Osteocyte (in vitro differentiated cells): Measurements from ENCODE around the gene CTNNAL1. TPM values are rescaled to one million over a fixed set of nuclear protein-coding genes. Genes with fewer than 3 reads are reported as not detected.

Experiments used
- DNase-seq: peaks from one replicate; pipeline ENCODE4 v3.0.0; 2021; ENCODE audit warnings: mixed read lengths; ENCODE audit not compliant: unreplicated experiment; ENCODE audit errors: extremely low spot score
- H3K27ac Mint-ChIP-seq: one replicate; pipeline ENCODE4 v1.8.0; 2021; ENCODE audit warnings: mild to moderate bottlenecking, mixed read lengths; ENCODE audit not compliant: unreplicated experiment
- H3K27me3 Mint-ChIP-seq: one replicate; pipeline ENCODE4 v1.8.0; 2021; ENCODE audit warnings: mixed read lengths; ENCODE audit not compliant: unreplicated experiment
- H3K36me3 Mint-ChIP-seq: one replicate; pipeline ENCODE4 v1.8.0; 2021; ENCODE audit warnings: mixed read lengths; ENCODE audit not compliant: unreplicated experiment
- H3K4me1 Mint-ChIP-seq: one replicate; pipeline ENCODE4 v1.8.0; 2021; ENCODE audit warnings: mixed read lengths; ENCODE audit not compliant: unreplicated experiment
- H3K4me3 Mint-ChIP-seq: one replicate; pipeline ENCODE4 v1.8.0; 2021; ENCODE audit warnings: mild to moderate bottlenecking, moderate library complexity, mixed read lengths; ENCODE audit not compliant: unreplicated experiment
- H3K9me3 Mint-ChIP-seq: one replicate; pipeline ENCODE4 v1.8.0; 2021; ENCODE audit warnings: mixed read lengths; ENCODE audit not compliant: unreplicated experiment
- total RNA-seq: library from RNA; stranded (reverse); gene quantifications from 2 replicates; pipeline ENCODE4 v1.2.1, GENCODE V29; 2021
- TF ChIP-seq, protein P1 (sequence below): fragments of 200-600 bp; sonication (generic); IDR thresholded peaks from 2 replicates; pipeline ENCODE4 v1.5.0; 2021; ENCODE audit warnings: antibody characterized with exemption, mild to moderate bottlenecking, moderate library complexity

Gene CTNNAL1
- total RNA-seq, 1 donor from 2014 or later: 55.4 TPM

DNA sequence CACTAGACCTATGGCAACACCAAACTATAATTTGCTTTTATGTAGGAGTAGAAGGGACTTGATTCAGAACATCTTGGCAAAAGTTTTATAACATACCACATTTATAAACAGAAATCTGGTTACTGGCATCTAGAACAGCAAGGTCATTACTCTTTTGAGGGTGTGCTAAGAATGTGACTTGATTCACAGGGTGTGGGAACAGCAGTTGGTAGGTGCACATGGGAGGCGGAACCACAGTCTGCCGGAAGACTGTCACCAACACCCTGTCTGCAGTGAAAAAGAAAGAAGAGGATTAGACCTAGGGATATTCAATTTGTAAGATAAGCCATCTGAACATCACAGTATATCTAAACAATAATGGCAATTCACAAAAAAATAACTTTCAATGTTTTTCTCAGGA lies 102.4 kb downstream of the CTNNAL1 start:
- Mint-ChIP-seq H3K9me3 (no peaks in the 10 kb centered on the region), H3K4me3 (no peak overlapping the region), H3K27ac (no peak overlapping the region), H3K27me3 (no peaks in the 10 kb centered on the region), H3K4me1 (no peaks in the 10 kb centered on the region), H3K36me3 (peaks cover 54% of the 10 kb centered on the region)
- TF ChIP-seq, protein P1, sequence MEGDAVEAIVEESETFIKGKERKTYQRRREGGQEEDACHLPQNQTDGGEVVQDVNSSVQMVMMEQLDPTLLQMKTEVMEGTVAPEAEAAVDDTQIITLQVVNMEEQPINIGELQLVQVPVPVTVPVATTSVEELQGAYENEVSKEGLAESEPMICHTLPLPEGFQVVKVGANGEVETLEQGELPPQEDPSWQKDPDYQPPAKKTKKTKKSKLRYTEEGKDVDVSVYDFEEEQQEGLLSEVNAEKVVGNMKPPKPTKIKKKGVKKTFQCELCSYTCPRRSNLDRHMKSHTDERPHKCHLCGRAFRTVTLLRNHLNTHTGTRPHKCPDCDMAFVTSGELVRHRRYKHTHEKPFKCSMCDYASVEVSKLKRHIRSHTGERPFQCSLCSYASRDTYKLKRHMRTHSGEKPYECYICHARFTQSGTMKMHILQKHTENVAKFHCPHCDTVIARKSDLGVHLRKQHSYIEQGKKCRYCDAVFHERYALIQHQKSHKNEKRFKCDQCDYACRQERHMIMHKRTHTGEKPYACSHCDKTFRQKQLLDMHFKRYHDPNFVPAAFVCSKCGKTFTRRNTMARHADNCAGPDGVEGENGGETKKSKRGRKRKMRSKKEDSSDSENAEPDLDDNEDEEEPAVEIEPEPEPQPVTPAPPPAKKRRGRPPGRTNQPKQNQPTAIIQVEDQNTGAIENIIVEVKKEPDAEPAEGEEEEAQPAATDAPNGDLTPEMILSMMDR: no peak
- no peak for DNase-seq

DNA sequence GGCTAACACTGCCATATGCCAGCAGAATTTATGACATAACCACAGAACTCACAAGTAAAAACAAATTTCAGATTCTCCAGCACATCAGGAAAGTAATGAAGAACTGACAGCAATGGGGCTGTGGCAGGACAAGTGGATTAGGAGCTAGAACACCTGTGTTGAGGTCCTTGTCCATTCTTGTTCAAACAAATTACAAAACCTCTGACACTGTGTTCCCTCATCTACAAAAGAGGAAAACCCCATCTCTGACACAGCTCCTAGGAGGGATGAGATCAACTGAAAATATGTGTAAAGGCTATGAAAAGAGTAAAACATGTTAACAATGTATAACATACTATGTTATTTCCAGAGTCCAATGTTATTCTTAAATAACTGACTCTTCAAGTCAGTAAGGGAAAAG lies 102.9 kb downstream of the CTNNAL1 start:
- Mint-ChIP-seq H3K27me3 (no peaks in the 10 kb centered on the region), H3K36me3 (peaks cover 51% of the 10 kb centered on the region), H3K4me3 (no peak overlapping the region), H3K27ac (no peak overlapping the region), H3K9me3 (no peaks in the 10 kb centered on the region), H3K4me1 (no peaks in the 10 kb centered on the region)
- no peak for DNase-seq
- TF ChIP-seq, protein P1: no peak

DNA sequence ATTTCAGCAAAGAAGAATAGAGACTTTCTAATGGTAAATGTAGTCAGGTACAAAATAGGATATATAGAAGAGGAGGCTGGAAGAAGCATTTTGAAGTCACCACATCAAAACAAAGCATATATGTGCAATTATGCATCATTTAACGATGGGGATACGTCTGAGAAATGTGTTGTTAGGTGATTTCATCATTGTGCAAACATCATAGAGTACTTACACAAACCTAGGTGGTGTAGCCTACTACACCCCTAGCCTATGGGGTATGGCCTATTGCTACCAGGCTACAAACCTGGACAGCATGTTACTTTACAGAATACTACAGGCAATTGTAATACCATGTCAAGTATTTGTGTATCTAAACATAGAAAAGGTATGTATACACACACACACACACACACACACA lies 107.8 kb downstream of the CTNNAL1 start:
- Mint-ChIP-seq H3K36me3 (peaks cover 57% of the 10 kb centered on the region), H3K9me3 (no peaks in the 10 kb centered on the region), H3K4me3 (no peak overlapping the region), H3K4me1 (no peaks in the 10 kb centered on the region), H3K27ac (no peak overlapping the region), H3K27me3 (no peaks in the 10 kb centered on the region)
- DNase-seq: no peak
- TF ChIP-seq, protein P1: no peak

DNA sequence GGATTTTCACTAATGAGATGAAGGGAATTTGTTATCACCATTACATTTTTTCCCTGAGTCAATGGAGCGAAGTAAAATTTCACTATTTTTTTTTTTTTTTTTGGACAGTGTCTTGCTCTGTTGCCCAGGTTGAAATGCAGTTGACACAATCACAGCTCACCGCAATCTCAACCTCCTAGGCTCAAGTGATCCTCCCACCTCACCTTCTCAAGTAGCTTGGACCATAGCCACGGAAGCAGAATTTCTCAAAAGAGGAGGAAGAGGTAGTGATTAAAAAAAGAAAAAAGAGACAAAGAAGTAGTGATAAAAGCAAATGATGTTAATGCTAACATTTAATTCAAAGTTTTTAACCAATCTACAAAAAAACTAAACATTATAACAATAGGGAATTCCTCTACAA lies 109.1 kb downstream of the CTNNAL1 start:
- H3K27ac Mint-ChIP-seq: no peak overlapping the region
- no peak overlapping the region for H3K4me3 Mint-ChIP-seq
- no peak for DNase-seq
- peaks cover 58% of the 10 kb centered on the region for H3K36me3 Mint-ChIP-seq
- H3K9me3 Mint-ChIP-seq: no peaks in the 10 kb centered on the region
- H3K4me1 Mint-ChIP-seq: no peaks in the 10 kb centered on the region
- H3K27me3 Mint-ChIP-seq: no peaks in the 10 kb centered on the region
- TF ChIP-seq, protein P1: no peak

DNA sequence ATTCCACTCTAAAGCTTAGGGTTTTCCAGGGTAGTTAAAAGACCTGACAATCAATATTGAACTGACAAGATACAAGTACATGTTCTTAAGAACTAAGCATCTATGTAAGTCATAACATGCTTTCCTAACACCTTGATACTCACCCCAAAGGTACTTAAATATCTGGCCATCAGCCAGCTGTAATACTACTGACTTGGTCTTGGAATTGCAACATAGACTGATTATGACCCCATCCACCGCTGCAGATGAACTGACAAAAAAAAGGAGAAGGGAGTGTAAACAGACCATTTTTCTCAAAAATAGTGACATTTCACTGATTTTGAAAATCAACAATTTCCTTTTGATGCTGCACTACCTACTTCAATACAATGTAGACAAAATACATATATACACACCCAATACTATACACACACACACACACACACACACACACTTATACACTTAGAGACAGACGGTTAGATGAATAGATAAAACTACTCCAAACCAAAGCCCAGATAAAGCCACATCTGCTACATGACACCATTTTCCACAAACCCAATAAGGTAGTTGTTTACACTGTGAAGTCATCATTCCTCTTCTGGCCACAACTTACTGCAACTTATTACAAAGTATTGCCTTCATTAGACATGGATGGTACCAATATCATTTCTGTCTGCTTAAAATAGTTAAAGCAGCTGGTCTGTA lies 109.7 kb downstream of the CTNNAL1 start:
- DNase-seq: no peak
- Mint-ChIP-seq H3K4me3 (no peak overlapping the region), H3K36me3 (peaks cover 55% of the 10 kb centered on the region), H3K9me3 (no peaks in the 10 kb centered on the region), H3K27ac (no peak overlapping the region), H3K4me1 (no peaks in the 10 kb centered on the region), H3K27me3 (no peaks in the 10 kb centered on the region)
- TF ChIP-seq, protein P1: no peak
